Endothelial cell (in vitro differentiated cells): ENCODE data around the gene DAGLA. TPM values are rescaled to one million over a fixed set of nuclear protein-coding genes. Genes with fewer than 3 reads are reported as not detected.

Experiments
- DNase-seq: peaks from one replicate; pipeline ENCODE4 v3.0.0; 2021; ENCODE audit warnings: low spot score
- H3K27ac Mint-ChIP-seq: one replicate; pipeline ENCODE4 v1.8.0; 2021; ENCODE audit warnings: mixed read lengths, inconsistent platforms; ENCODE audit not compliant: unreplicated experiment
- H3K27me3 Mint-ChIP-seq: one replicate; pipeline ENCODE4 v1.8.0; 2021; ENCODE audit warnings: mild to moderate bottlenecking, moderate library complexity, mixed read lengths, inconsistent platforms; ENCODE audit not compliant: unreplicated experiment
- H3K36me3 Mint-ChIP-seq: one replicate; pipeline ENCODE4 v1.8.0; 2021; ENCODE audit warnings: mild to moderate bottlenecking, low read depth, mixed read lengths, inconsistent platforms; ENCODE audit not compliant: unreplicated experiment
- H3K4me1 Mint-ChIP-seq: one replicate; pipeline ENCODE4 v1.8.0; 2021; ENCODE audit warnings: mild to moderate bottlenecking, mixed read lengths, inconsistent platforms; ENCODE audit not compliant: unreplicated experiment
- H3K4me3 Mint-ChIP-seq: one replicate; pipeline ENCODE4 v1.8.0; 2021; ENCODE audit warnings: mild to moderate bottlenecking, mixed read lengths, inconsistent platforms; ENCODE audit not compliant: unreplicated experiment
- H3K9me3 Mint-ChIP-seq: one replicate; pipeline ENCODE4 v1.8.0; 2021; ENCODE audit warnings: mixed read lengths, inconsistent platforms; ENCODE audit not compliant: unreplicated experiment
- total RNA-seq: library from RNA; stranded (reverse); fragmentation: NEBNext Ultra II Directional; extraction: Animal tissue kit (Norgen Biotek cat#: 25700); gene quantifications from one replicate; pipeline ENCODE4 v1.2.1, GENCODE V29; 2021; ENCODE audit not compliant: unreplicated experiment
- TF ChIP-seq, protein P1 (sequence below): fragments of 200-600 bp; sonication (generic); IDR thresholded peaks from one replicate; pipeline ENCODE4 v1.5.0; 2021; ENCODE audit warnings: antibody characterized with exemption; ENCODE audit not compliant: unreplicated experiment

The DAGLA gene
- total RNA-seq, 1 donor from 2014 or later: 3.2 TPM

DNA sequence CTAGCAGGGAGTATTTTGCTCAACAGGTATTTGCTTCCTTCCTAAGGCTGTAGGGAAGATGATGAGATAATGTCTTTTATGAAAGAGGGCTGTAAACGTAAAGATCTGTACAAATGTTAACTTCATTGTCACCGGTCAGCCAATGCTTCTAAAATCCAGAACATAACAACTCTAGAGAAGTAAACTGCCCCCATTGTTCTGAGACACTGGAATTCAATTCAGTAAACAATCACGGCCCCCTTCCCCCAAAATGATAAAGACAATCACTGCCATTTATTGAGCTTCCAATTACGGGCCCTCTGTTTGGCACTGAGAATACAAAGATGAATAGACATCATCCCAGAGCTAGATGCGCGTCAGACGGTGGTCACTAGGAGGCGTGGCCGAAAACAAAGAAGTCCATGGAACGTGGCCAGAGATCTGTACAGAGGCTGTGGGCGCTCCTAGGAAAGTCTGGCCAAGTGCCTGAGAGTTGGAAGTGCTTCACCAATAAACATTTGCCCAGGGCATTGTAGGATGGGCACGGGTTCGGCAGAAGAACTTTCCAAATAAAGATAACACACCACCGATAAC is 111.6 kb downstream of the DAGLA start:
- peak overlapping the region; percentile 95 for H3K4me3 Mint-ChIP-seq
- H3K36me3 Mint-ChIP-seq: peaks cover 13% of the 10 kb centered on the region
- H3K27me3 Mint-ChIP-seq: peaks cover 23% of the 10 kb centered on the region
- no peaks in the 10 kb centered on the region for H3K9me3 Mint-ChIP-seq
- TF ChIP-seq, protein P1, sequence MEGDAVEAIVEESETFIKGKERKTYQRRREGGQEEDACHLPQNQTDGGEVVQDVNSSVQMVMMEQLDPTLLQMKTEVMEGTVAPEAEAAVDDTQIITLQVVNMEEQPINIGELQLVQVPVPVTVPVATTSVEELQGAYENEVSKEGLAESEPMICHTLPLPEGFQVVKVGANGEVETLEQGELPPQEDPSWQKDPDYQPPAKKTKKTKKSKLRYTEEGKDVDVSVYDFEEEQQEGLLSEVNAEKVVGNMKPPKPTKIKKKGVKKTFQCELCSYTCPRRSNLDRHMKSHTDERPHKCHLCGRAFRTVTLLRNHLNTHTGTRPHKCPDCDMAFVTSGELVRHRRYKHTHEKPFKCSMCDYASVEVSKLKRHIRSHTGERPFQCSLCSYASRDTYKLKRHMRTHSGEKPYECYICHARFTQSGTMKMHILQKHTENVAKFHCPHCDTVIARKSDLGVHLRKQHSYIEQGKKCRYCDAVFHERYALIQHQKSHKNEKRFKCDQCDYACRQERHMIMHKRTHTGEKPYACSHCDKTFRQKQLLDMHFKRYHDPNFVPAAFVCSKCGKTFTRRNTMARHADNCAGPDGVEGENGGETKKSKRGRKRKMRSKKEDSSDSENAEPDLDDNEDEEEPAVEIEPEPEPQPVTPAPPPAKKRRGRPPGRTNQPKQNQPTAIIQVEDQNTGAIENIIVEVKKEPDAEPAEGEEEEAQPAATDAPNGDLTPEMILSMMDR: peak; percentile 24
- peak; percentile 66 for DNase-seq
- peaks cover 17% of the 10 kb centered on the region for H3K4me1 Mint-ChIP-seq
- H3K27ac Mint-ChIP-seq: peak overlapping the region; percentile 100

DNA sequence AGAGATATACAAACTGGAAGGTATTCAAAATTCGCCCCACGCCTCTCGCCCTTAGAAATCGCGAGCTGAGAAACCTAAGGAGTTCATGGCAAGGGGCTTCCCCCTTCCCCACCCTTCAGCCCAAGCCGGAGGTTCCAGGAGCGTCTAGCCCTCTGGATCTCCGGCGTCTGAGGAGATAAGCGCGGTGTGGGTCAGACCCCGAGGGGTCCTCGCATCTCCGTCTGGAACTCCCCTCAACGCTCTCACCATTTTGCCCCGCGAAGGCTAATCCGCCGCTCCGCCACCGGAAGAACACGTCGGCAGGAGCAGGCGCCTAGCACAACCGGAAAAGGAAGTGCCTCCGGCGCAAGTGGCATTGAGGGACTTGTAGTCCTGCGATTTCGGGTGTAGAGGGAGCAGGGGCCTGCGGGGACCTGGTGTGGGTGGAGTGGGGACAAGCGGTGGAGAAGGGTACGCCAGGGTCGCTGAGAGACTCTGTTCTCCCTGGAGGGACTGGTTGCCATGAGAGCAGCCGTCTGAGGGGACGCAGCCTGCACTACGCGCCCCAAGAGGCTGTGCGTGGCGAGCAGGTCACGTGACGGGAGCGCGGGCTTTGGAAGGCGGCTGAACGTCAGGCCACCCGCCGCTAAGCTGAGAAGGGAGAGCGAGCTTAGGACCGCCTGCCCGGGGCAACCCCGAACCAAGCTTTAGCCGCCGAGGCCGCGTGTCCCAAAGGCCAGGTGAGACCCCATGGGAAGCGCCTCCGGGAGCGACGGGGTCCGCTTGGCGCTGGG is 112.3 kb downstream of the DAGLA start, which contains the start of the genes FEN1 and TMEM258:
FEN1 (plus strand) TSS at position 602 of the 773 bp plus-strand sequence. CDS start 2,451 bp downstream, outside the sequence.
TMEM258 (minus strand) TSS at position 290 of the 773 bp plus-strand sequence; CDS start at position 249, 41 bp downstream.
- DNase-seq: peak; percentile 85
- Mint-ChIP-seq H3K36me3 (peaks cover 13% of the 10 kb centered on the region), H3K27me3 (peaks cover 25% of the 10 kb centered on the region), H3K4me1 (peaks cover 17% of the 10 kb centered on the region), H3K27ac (peak within 1 kb of the TSS; percentile 100), H3K9me3 (no peaks in the 10 kb centered on the region), H3K4me3 (peak within 1 kb of the TSS; percentile 95)
- TF ChIP-seq, protein P1: no peak

- H3K36me3 Mint-ChIP-seq: peaks cover 10% of the 10 kb centered on the region
- H3K4me3 Mint-ChIP-seq: peak overlapping the region; percentile 95
- peaks cover 17% of the 10 kb centered on the region for H3K4me1 Mint-ChIP-seq
- H3K27me3 Mint-ChIP-seq: peaks cover 27% of the 10 kb centered on the region
- DNase-seq: no peak
- peak overlapping the region; percentile 93 for H3K27ac Mint-ChIP-seq
- TF ChIP-seq, protein P1: no peak
- no peaks in the 10 kb centered on the region for H3K9me3 Mint-ChIP-seq
These were observed 113.1 kb downstream of the DAGLA start for GRCh38 chr11:61793083-61793828.

- TF ChIP-seq, protein P1: no peak
- H3K4me3 Mint-ChIP-seq: peak overlapping the region; percentile 95
- H3K27me3 Mint-ChIP-seq: peaks cover 27% of the 10 kb centered on the region
- H3K36me3 Mint-ChIP-seq: peaks cover 7% of the 10 kb centered on the region
- H3K4me1 Mint-ChIP-seq: peaks cover 17% of the 10 kb centered on the region
- peak overlapping the region; percentile 38 for H3K27ac Mint-ChIP-seq
- no peak for DNase-seq
- H3K9me3 Mint-ChIP-seq: no peaks in the 10 kb centered on the region
These were observed 113.6 kb downstream of the DAGLA start for GRCh38 chr11:61793829-61794204.
